ENCODE results near the gene MCF2L.
"Not testable (repeated sequence)": the region's sequence is repeated elsewhere in the genome, so short reads cannot be mapped to it uniquely, and the experiment has no call there.

Gene MCF2L

GRCh38 chr13:113088691-113089020 lies 119.6 kb downstream of the MCF2L start:
- DNase-seq = no peak

DNA sequence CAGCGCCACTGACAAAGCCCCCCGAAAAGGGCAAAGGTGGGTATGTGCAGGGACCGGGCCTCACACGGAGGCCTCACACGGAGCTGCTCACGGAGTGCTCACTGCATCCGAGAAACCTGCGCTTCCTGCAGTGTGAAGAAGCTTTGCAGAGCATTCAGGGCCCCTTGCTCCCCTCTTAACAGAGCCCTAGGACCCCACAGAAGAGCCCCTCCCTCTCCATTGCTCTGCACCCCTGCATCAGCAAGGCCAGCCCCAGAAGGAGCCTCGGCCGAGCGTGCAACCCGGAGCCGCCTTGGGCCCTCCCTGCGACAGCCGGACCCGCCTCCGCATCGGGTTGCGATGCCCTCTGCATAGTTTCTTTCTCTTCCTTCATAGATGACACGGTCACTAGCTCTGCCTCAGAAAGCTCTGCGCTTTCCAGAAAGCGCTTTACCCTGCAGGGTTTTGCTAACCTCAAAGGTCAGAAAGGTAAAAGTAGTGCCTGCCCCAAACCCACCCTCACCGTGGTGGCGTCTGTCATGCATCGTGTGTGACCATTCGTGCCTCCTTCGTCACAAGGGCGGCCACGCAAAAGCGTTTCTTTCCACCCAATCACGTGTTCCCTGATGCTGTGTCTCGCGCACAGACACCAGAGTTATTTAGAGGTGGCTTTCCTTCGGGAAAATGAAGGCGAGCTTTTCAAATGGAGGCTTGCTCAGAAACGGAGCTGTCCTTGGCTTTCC lies 120.8 kb downstream of the MCF2L start:
- DNase-seq = no peak

GRCh38 chr13:113090415-113090770 lies 121.4 kb downstream of the MCF2L start:
- DNase-seq = no peak

DNA sequence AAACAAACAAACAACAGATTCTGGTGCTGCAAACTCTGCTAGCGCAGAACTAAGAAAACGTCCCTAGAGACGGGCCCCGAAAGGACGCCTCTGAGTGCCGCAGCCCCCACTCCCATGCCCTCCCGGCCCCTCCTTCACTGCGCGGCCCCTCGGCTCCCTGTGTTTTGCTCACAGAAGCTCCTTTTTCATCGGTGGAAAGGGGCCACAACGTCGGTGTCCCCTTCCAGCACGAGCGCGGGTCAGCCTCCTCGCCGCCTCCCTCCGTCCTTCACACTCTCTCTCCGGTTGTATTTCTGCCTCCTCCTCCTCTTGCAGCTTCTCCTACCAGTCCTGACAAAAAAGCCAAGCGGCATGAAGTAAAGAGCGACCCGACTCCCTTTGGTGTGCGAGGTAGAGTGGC lies 121.8 kb downstream of the MCF2L start:
- no peak for DNase-seq

GRCh38 chr13:113091211-113091771 lies 122.3 kb downstream of the MCF2L start:
- DNase-seq = no peak

DNA sequence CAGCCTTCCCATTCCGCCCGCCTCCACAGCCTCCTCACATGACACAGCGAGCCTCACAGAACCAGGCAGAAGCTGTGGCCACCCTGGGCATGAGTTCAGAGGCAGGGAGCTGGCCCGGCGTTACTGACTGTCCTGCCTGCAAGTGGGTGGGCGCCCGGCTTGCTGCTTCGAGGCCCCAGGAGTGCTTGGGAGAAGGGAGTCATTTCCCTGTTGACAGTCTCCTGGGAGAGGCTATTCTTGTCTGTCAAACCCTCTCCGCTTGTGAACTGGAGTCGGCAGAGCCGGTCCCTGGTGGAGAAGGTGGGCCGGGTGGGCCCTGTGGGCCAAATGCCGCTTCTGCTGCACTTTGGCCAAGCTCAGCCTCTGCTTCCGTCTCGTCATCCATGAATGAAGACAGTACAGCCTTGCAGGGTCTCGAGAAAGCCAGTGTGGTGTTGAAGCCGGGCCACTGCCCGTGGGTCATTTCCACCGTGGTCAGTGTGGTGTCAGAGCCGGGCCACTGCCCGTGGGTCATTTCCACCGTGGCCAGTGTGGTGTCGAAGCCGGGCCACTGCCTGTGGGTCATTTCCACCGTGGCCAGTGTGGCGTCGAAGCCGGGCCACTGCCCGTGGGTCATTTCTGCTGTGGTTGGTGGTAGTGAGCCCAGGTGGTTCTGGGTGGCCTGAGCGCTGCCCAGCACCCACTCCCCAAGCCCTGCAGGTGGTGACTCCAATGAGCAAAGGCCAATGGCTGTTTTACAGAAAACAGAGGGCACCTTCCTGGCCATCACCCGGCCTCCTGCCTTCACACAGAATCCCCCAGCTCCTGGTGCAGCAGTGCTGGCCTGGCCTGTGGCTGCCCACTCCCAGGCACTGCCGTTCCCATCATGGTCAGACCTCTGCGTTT lies 123.1 kb downstream of the MCF2L start:
- no peak for DNase-seq

DNA sequence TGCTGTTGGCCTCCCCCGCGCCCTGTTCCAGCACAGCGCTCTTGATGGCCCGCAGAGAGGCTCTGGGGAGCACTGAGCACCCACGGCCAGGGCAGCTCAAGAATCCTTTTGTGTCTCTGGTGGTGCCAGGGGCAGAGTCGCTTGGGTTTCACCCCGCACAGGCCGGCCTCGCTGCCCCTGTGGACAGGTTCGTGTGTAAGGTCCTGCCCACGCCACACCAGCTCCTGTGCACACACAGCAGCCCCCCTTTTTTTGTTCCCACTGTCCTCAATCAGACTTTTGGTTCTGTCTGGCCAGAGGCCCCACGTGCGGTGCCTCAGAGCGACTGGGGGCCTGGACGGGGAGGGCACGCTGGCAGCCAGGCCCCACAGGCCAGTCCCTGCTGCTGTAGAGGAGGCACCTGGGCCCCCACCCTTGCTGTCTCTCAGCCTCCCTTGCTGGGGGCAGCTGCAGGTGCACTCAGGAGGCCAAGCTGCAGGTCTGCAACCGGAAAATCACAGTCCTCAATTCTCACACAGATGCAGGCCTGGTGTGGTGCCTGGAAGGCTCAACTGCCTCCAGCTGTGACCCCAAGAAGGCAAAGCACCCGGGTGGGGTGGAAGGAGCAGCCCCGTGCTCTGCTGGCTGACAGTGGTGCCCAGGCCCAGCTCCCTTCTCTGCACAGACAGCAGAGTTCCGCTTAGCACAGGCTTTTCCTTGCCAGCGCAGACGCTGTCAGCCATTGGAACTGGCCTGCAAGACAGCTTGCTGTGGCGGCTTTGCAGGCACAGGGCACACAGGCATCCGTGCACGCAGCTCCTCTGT lies 124.0 kb downstream of the MCF2L start:
- no peak for DNase-seq

GRCh38 chr13:113093580-113094409 lies 124.8 kb downstream of the MCF2L start:
- DNase-seq = no peak

- no peak for DNase-seq
Measured at GRCh38 chr13:113094410-113094800, 125.4 kb downstream of the MCF2L start.

DNA sequence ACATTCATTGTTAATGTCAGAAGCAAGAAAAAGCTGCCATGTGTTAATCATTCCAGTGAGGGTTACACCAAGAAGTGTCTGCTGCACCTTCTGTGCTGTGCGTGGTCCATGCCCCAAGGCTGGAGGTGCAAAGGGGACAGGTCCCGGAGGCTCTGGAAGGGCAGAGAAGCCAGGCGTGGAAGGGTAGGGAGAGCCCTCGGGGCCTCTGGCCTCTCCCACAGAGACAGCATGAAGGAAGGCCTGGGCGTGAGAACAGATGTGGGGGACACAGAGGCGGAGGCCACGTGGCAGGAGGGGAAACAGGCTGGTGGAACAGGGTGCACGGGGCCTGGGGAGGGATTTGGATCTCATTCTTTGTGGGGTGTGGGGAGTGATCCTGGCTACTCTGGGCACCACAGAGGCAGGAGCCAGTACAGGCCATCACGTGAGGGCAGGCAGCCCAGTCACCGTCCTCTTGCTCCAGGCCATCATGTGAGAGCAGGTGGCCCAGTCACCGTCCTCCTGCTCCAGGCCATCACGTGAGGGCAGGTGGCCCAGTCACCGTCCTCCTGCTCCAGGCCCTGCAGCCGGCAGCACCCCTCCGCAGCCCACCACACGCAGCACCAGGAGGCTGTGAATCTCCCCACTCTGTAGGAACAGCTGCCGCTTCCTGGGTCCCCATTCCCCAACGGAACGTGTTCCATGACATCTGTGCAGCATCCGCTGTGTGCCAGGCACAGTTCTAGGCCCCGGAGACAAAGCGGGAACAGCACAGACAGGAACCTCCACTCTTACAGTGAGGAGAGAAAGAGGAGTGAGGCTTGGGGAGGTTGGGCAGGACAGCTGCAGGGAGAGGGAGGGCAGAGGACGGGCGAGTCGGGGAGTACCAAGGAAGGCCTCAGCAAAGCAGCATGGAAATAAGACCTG lies 126.4 kb downstream of the MCF2L start:
- DNase-seq = no peak

GRCh38 chr13:113096052-113096744 lies 127.2 kb downstream of the MCF2L start:
- no peak for DNase-seq

DNA sequence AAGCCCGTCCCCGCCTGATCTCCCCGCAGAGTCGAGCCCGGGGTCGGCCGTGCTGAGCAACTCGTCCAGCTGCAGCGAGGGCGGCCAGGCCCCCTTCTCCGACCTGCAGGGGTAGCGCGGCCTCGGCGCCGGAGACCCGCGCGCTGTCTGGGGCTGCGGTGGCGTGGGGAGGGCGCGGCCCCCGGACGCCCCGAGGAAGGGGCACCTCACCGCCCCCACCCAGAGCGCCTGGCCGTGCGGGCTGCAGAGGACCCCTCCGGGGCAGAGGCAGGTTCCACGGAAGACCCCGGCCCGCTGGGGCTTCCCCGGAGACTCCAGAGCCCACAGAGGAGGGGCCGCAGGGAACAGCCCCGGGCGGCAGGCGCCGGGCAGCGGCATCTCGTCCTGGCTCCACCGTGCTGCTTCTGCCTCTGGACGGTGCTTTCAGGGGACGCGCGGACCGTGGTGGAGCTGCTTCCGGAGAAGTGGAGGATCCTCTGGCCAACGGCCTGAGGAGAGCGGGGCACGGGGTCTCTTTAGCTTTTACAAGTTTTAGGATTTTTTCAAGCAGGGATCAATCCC lies 127.8 kb downstream of the MCF2L start:
- no peak for DNase-seq

DNA sequence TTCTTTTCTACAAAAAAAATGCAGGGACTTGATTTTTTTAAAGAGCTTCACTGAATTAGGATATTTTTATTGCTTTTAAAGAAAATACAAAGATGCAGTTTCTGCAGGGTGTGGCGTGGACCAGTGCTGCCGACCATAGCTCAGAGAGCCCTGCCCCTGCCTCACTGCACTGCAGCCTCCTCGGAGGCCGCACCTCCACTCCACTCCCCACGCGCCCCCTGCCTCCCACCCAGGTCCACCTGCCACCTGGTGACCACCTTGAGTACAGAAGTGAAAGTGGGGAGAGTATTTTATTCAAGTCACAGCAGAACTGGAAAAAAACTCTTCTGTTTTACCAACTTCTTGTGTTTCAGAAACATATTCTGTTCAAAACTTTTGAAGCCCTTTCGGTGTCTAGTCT lies 128.6 kb downstream of the MCF2L start:
- no peak for DNase-seq

DNA sequence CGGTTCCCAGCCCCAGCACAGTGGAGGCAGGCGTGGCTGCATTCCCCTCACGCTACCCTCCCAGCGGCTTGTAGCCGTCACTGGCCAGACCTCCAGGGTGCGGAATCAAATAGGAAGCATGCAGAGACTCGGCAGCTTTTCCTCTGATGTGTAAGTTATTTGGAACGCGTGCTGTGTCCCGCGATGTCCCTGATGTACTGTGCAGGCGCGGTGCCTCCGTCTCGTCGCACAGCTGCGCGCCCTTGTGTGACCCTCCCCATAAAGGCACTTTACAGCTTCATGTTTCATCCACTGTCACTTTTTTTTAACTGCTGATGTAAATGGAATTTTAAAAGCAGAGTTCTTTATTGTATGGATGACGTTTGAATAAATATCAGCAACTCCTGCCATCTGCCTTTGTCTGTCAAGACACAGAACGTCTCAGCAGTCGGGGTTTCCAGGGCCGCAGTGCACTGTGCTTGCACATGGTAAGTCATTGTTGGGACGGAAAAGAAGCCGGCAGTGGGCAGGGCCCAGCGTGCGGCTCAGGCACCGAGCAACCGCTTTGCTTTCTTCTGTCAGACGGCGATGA lies 129.2 kb downstream of the MCF2L start:
- DNase-seq = peak; percentile 60

DNA sequence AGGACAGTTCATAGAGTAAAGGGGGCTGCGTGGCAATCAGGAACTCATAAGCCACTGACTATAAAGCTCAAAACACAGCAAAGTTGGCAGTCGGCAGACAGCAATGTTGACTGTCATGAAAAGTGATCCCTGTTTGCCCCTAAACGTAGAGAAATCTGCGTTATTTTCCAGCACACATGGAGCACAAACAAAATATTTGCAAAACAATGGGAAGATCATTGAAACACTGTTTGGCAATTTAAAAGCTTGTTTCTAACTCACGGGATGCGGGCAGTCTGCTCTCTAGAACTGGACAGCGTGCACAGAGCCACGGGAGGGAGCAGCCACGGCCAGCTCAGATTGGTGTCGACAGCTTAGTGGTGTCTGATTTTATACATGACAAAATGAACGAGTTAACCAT lies 130.1 kb downstream of the MCF2L start:
- no peak for DNase-seq

GRCh38 chr13:113102302-113102701 lies 133.3 kb downstream of the MCF2L start:
- DNase-seq = not testable (repeated sequence)

GRCh38 chr13:113102727-113103126 lies 133.7 kb downstream of the MCF2L start:
- no peak for DNase-seq

DNA sequence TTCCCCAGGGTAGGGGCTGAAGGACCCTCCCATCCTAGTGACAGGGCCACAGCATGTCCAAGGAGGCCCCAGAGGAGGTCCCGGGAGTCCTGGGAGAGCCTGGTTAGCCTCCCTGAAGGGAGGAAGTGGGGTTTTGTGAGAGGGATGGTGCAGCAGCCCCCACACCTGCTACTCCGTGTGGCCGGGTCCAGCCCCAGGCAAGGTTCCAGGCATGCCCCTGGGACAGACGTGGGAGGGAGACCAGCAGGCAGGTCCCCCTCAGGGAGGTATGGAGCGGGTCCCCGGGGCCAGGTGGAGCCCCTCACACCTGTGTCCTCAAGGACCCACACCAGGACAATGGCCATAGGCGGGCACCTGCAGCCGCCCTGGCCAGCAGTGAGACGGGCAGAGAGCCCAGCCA lies 134.6 kb downstream of the MCF2L start:
- no peak for DNase-seq

DNA sequence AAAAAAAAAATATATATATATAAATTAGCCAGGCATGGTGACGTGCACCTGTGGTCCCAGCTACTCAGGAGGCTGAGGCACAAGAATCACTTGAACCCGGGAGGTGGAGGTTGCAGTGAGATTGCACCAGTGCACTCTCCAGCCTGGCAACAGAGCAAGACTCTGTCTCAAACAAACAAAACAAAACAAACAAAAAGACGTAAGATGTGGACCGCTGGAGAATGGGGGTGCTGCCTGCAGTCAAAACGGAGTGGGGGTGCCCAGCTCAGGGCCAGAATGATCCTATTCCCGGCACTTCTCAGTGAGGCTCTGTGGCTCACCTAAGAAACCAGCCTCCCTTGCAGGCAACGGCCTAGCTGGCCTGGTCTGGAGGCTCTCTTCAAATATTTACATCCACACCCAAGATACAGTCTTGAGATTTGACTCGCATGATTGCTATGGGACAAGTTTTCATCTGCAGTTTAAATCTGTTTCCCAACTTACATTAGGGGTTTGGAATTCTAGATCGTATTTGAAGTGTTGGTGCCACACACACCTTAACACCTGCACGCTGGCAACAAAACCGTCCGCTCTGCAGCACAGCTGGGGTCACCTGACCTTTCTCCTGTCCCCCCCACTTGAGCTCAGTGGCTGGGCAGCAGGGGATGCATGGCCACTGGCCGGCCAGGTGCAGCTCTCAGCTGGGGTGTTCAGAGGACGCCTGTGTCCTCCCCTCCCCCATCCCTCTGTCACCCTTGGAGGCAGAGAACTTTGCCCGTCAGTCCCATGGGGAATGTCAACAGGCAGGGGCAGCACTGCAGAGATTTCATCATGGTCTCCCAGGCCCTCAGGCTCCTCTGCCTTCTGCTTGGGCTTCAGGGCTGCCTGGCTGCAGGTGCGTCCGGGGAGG lies 136.3 kb downstream of the MCF2L start, which contains the start of gene F7:
Gene F7 (plus strand): TSS at position 760 of the 889 bp plus-strand sequence. CDS start 51 bp downstream, at position 811.
- DNase-seq = no peak
